Subcutaneous abdominal adipose tissue (tissue), 5 donors: ENCODE measurements around the gene COX8A.
A peak's percentile ranks its signal among the peaks of the same experiment; 100 is the strongest.

Source experiments
- H3K27ac ChIP-seq: one replicate; pipeline ENCODE4 v1.7.0; 2013; ENCODE audit warnings: low read depth, mild to moderate bottlenecking, inconsistent platforms, low read length, moderate library complexity
- H3K27me3 ChIP-seq, 5 donors: one replicate each; pipeline ENCODE4 v1.7.0; 2013; ENCODE audit warnings: low read length in 5 of 5, inconsistent platforms in 1 of 5; ENCODE audit not compliant: control insufficient read depth in 5 of 5, insufficient read depth in 4 of 5
- H3K36me3 ChIP-seq, 5 donors: one replicate each; pipeline ENCODE4 v1.7.0; 2013; ENCODE audit warnings: low read length in 5 of 5; ENCODE audit not compliant: control insufficient read depth in 5 of 5, insufficient read depth in 5 of 5
- H3K4me1 ChIP-seq, 5 donors: one replicate each; pipeline ENCODE4 v1.7.0; 2013; ENCODE audit warnings: low read length in 5 of 5, mild to moderate bottlenecking in 3 of 5, moderate library complexity in 1 of 5; ENCODE audit not compliant: control insufficient read depth in 5 of 5, insufficient read depth in 5 of 5
- H3K4me3 ChIP-seq, 5 donors: one replicate each; pipeline ENCODE4 v1.7.0; 2013; ENCODE audit warnings: low read length in 5 of 5, low read depth in 1 of 5
- H3K9ac ChIP-seq, 5 donors: one replicate each; pipeline ENCODE4 v1.7.0; 2013; ENCODE audit warnings: low read length in 5 of 5, mild to moderate bottlenecking in 4 of 5, moderate library complexity in 3 of 5
- H3K9me3 ChIP-seq, 5 donors: one replicate each; pipeline ENCODE4 v1.7.0; 2013; ENCODE audit warnings: low read length in 5 of 5; ENCODE audit not compliant: control insufficient read depth in 5 of 5
- donor health status: healthy.
- donor health status: healthy.
- donor health status: healthy.
- donor health status: healthy.
- donor health status: healthy.

Gene COX8A

GRCh38 chr11:64008283-64008913 lies 34.0 kb downstream of the COX8A start:
- Histone ChIP-seq H3K27me3 (peaks cover 0 to 2% (median 0%) of the 10 kb centered on the region in 5 donors), H3K9ac (peak overlapping the region in 3 of 5 donors; percentile 27 to 71 (median 55)), H3K27ac (no peak overlapping the region), H3K4me3 (peak overlapping the region in 3 of 5 donors; percentile 43 to 71 (median 62)), H3K4me1 (peaks cover 0 to 26% (median 18%) of the 10 kb centered on the region in 5 donors), H3K36me3 (no peaks in the 10 kb centered on the region), H3K9me3 (no peaks in the 10 kb centered on the region)

- no peak overlapping the region for H3K27ac ChIP-seq
- peaks cover 0 to 19% (median 18%) of the 10 kb centered on the region in 5 donors for H3K4me1 ChIP-seq
- no peak overlapping the region for H3K4me3 ChIP-seq
These were observed 34.7 kb downstream of the COX8A start for GRCh38 chr11:64008914-64009633.

DNA sequence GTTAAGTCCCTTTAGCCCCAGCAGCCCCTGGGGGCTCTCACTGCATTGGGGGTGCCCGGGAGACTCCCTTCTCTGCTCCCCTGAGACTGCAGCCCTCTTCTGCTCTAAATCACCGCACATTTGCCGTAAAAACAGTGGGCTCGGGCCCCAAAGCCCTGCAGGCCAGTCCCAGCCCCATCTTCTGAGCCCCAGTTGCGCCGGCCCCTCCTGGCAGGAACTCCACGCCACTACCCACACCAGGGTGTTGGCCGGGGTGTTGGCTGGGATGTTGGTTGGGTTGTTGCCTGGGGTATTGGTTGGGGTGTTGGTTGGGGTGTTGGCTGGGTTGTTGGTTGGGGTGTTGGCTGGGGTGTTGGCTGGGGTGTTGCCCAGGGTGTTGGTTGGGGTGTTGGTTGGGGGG lies 35.3 kb downstream of the COX8A start:
- Histone ChIP-seq H3K36me3 (no peaks in the 10 kb centered on the region), H3K9me3 (no peaks in the 10 kb centered on the region), H3K27me3 (peaks cover 0 to 2% (median 0%) of the 10 kb centered on the region in 5 donors), H3K9ac (no peak overlapping the region), H3K4me1 (peaks cover 0 to 18% (median 18%) of the 10 kb centered on the region in 5 donors), H3K4me3 (no peak overlapping the region), H3K27ac (no peak overlapping the region)

More at GRCh38 chr11:64008914-64009633, 34.7 kb downstream of the COX8A start:
- peaks cover 0 to 2% (median 0%) of the 10 kb centered on the region in 5 donors for H3K27me3 ChIP-seq
- no peak overlapping the region for H3K9ac ChIP-seq
- H3K36me3 ChIP-seq: no peaks in the 10 kb centered on the region
- no peaks in the 10 kb centered on the region for H3K9me3 ChIP-seq

DNA sequence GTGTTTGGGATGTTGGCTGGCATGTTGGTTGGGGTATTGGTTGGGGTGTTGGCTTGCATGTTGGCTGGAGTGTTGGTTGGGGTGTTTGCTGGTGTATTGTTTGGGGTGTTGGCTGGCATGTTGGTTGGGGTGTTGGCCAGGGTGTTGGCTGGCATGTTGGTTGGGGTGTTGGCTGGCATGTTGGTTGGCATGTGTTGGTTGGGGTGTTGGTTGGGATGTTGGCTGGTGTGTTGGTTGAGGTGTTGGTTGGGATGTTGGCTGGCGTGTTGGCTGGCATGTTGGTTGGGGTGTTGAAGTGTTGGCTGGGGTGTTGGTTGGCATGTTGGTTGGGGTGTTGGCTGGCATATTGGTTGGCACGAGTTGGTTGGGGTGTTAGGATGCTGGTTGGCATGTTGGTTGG lies 36.4 kb downstream of the COX8A start:
- Histone ChIP-seq H3K4me1 (peaks cover 0 to 18% (median 18%) of the 10 kb centered on the region in 5 donors), H3K9ac (no peak overlapping the region), H3K27ac (no peak overlapping the region), H3K27me3 (peaks cover 0 to 2% (median 0%) of the 10 kb centered on the region in 5 donors), H3K36me3 (no peaks in the 10 kb centered on the region), H3K4me3 (no peak overlapping the region), H3K9me3 (no peaks in the 10 kb centered on the region)

GRCh38 chr11:64011371-64011770 lies 37.0 kb downstream of the COX8A start:
- no peaks in the 10 kb centered on the region for H3K27me3 ChIP-seq

GRCh38 chr11:64013141-64013896 lies 38.9 kb downstream of the COX8A start:
- H3K9me3 ChIP-seq: no peaks in the 10 kb centered on the region
- no peak overlapping the region for H3K9ac ChIP-seq
- H3K27me3 ChIP-seq: no peaks in the 10 kb centered on the region
- H3K27ac ChIP-seq: no peak overlapping the region
- no peaks in the 10 kb centered on the region for H3K36me3 ChIP-seq
- no peak overlapping the region for H3K4me3 ChIP-seq
- H3K4me1 ChIP-seq: peaks cover 0 to 2% (median 1%) of the 10 kb centered on the region in 5 donors

More at GRCh38 chr11:64011371-64011770, 37.0 kb downstream of the COX8A start:
- H3K27ac ChIP-seq: no peak overlapping the region
- H3K4me1 ChIP-seq: peaks cover 0 to 18% (median 18%) of the 10 kb centered on the region in 5 donors
- H3K4me3 ChIP-seq: no peak overlapping the region
- no peak overlapping the region for H3K9ac ChIP-seq
- no peaks in the 10 kb centered on the region for H3K9me3 ChIP-seq
- no peaks in the 10 kb centered on the region for H3K36me3 ChIP-seq

DNA sequence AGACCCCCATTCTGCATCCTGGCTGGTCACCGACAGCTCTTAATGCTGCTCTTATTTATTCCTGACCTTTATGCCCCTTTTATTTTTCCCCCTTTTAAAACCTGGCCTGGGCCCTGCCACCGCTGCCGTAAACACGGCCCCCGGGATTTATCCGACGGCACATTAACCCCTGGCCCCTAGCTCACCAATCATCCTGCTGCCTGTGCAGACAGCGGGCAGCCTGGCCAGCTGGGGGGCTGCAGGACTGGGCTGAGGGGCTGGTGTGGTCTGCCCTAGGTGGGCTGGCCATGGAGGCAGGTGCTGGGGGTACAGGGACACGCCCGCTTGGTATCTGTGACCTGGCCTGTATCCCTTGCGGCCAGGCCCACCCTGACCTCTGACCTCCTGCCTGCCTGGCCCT lies 39.9 kb downstream of the COX8A start:
- Histone ChIP-seq H3K27me3 (no peaks in the 10 kb centered on the region), H3K9me3 (no peaks in the 10 kb centered on the region), H3K27ac (no peak overlapping the region), H3K4me3 (no peak overlapping the region), H3K4me1 (no peaks in the 10 kb centered on the region), H3K9ac (no peak overlapping the region), H3K36me3 (no peaks in the 10 kb centered on the region)

DNA sequence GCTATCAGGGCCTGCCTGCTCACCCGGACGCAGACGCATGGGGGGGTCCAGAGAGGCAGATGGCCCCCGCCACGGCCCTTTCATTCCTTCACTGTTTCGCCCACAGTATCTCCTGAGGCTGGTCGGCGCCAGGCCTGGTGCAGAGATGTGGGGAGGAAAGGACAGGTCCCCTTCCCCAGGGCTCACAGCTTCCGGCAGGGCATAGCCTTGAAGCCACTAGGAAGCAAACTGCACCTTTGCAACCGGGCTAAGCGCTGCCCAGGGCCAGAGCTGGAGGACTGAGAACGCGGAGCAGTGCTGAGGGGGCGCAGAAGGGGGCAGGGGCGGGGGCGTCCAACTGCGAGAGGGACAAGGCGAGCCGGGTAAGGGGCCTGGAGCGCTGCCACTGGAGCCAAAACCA lies 41.1 kb downstream of the COX8A start:
- Histone ChIP-seq H3K9me3 (no peaks in the 10 kb centered on the region), H3K27ac (no peak overlapping the region), H3K9ac (no peak overlapping the region), H3K27me3 (no peaks in the 10 kb centered on the region), H3K36me3 (no peaks in the 10 kb centered on the region), H3K4me1 (no peaks in the 10 kb centered on the region), H3K4me3 (no peak overlapping the region)

GRCh38 chr11:64015935-64016845 lies 41.8 kb downstream of the COX8A start:
- Histone ChIP-seq H3K27me3 (no peaks in the 10 kb centered on the region), H3K27ac (no peak overlapping the region), H3K9ac (no peak overlapping the region), H3K36me3 (no peaks in the 10 kb centered on the region), H3K4me3 (no peak overlapping the region), H3K9me3 (no peaks in the 10 kb centered on the region), H3K4me1 (no peaks in the 10 kb centered on the region)
